Stimulated activated CD8-positive, alpha-beta memory T cell treated with anti-CD3 and anti-CD28 coated beads, Interleukin-4, amount 100 ng/mL, for 48 hours (primary cell): ENCODE data around the gene HIKESHI.
"Not testable (repeated sequence)": the region's sequence is repeated elsewhere in the genome, so short reads cannot be mapped to it uniquely, and the experiment has no call there.

Experiments used
- DNase-seq: peaks from one replicate; pipeline ENCODE4 v3.0.0-alpha.2; 2020

HIKESHI gene

DNA sequence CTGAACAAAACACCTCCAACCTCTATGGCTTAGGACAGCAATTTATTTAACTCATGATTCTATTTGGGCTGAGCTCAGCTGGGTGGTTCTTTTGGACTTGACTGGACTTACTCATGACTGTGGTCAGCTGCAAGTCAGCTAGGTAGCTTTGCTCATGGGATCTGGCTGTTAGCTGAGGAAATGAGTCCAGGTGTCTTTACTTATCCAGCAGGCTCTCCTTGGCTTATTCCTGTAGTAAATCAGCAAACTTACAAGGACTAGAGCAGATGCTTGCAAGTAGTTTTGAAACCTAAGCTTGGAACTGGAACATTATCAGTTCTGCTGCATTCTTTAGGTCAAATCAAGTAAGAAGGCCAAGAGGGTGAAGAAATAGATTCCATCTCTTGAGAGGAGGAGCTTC is 8.0 kb upstream of the HIKESHI start:
- no peak for DNase-seq

DNA sequence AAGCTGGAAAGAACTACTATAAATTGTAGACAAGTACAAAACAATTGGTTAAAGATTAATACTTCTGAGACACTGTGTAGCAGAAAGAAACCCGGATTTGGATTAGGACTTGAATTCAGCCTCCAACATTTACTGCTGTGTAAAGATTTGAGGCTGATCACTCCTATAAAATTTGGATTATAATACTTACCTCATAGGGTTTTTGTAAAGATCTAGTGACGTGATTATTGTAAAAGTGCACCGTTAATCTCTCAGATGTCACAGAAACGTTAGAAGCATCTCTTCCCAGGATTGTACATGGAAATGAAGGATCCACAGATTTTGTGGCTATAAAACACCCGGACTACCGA is 323 bp upstream of the HIKESHI start:
- DNase-seq = no peak

DNA sequence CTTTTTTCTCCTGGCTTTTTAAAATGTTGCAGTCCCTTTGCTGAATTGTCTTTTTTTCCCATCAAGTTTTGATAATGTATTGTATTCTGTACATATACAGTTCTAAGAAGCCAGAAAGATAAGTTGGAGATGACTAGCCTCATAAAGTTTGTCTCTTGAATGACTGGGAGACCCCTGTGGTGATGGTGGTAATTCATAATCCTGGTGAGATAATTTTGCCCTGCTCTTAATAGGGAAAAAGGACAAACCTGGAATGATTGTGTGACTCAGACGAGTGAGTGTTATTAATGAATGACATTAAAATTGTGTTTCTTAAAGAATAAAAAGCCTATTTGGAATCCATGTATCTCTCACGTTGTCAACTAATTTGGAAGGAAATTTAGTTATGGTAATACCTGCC is 1.2 kb downstream of the HIKESHI start:
- no peak for DNase-seq

DNA sequence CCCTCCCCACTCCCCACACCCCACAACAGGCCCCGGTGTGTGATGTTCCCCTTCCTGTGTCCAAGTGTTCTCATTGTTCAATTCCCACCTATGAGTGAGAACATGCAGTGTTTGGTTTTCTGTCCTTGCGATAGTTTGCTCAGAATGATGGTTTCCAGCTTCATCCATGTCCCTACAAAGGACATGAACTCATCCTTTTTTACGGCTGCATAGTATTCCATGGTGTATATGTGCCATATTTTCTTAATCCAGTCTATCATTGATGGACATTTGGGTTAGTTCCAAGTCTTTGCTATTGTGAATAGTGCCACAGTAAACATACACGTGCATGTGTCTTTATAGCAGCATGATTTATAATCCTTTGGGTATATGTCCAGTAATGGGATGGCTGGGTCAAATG is 6.7 kb downstream of the HIKESHI start:
- DNase-seq = not testable (repeated sequence)

DNA sequence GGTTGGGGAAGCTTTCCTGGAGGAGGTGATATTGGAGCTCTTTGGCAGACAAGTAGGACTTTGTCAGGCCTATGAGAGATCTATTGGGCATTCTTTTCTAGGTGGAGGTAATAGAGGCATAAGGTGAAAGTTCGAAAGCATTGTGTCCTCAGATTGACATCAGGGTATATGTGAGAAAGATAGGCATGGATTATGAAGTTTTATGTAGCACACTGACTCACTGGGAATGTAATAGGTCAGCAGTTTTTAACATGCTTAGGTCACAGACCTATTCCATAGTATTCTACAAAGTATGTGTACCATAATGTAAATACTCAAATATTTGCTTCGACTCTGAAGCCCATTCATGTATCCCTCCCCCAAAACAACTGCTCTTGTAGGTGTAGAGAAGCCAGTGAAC is 11.8 kb downstream of the HIKESHI start:
- DNase-seq = no peak

DNA sequence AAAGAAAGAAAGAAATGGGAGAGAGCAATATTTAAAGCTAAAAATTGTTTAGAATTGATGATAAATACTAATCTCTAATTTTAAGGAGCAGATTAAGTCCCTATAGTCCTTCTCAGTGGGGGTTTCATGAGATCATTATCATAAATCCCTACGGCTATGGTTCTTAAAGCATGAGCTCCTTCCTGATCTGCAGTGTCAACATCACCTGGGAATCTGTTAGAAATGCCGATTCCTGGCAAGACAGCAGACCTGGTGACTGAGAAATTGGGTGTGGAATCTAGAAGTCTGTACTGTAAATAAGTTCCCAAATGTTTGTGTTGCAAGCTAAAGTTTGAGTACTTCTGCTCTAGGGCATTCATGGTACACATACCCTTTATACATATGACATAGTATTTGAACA is 12.6 kb downstream of the HIKESHI start:
- no peak for DNase-seq

DNA sequence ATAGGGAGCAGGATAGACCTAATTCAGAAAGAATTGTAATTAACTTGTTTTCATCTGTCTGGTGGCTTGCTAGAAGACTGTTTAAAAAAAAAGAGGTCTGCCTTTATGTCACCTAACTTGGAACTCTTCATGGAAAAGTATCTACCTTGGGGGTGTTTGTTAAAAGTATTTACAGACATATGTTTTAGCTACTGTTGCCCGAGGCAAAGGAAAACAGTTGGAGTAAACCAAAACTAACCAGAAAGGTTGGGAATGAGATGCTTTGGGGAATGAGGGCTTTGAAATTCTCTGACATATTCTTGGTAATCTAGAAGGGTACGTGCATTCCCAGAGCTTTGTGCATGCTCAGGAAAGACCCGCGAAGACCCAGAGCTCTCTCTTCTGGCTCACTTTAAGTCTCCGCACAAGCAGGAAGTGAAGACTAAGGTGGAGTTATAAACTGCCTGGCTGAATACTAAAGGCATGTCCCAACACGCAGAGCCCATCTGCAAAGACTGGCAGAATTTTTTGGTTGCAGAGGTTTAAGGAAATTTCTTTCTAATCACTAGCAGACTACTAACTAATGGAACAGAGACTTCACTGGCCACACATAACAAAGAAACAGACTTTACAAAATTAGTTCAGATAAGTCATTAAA is 33.2 kb downstream of the HIKESHI start:
- DNase-seq = no peak

DNA sequence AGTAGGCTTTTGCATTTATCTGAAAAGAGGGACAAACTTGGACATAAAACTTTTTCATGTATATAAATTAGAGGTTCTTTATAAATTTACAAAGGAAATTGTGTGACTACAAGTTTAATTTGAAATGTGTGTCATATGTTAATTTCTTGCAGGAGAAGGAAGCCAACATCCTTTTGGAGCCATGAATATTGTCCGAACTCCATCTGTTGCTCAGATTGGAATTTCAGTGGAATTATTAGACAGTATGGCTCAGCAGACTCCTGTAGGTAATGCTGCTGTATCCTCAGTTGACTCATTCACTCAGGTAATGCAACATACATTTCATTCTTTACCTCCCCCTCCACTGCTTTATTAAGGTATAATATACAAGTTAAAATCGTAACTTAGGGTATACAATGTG is 35.2 kb downstream of the HIKESHI start:
- DNase-seq = no peak

DNA sequence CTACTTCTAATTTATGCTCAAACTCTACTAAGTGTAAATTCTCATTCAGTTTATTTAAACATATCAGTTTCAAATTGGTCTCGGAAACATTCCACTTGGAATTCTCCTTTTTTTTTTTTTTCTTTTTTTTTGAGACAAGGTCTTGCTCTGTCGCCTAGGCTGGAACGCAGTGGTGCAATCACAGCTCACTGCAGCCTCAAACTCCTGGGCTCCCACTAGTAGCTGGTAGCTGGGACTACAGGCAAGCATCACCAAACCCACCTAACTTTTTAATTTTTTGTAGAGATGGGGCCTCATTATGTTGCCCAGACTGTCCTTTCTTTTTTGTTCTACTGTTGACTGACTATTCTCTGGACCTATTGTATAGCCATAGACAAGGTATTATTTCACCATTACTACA is 39.3 kb downstream of the HIKESHI start:
- DNase-seq = no peak

DNA sequence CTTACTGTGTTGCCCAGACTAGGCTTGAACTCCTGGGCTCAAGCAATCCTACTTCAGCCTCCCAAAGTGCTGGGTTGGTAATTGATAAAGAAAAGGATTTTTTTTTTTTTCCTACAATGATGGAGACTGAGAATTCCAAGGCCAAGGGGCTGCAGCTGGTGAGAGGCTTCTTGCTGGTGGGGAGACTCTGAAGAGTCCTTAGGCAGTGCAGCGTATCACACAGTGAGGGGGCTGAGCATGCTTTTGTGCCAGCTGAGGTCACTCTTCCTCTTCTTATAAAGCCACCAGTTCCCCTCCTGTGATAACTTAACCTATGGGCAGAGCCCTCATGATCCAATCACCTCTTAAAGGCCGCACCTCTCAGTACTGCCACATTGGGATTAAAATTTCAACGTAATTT is 44.5 kb downstream of the HIKESHI start:
- no peak for DNase-seq

DNA sequence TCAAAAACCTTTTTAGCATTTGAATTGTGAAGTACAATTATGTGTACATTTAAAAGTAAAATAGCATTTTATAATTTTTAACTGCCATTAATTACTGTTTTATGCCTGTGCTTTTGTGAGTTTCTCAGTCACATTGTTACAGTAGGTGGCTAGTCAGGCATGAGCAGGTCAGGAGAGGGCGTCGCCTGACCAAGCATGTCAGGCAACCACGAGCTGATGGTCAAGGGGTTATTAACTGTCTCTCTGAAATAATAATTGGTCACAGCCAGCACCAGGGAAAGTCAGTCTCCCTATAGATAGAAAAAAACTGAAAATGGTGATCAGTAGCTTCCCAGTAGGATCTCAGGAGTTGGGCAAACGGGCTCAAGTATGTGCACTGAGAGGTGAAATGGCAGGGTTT is 53.2 kb downstream of the HIKESHI start:
- no peak for DNase-seq

DNA sequence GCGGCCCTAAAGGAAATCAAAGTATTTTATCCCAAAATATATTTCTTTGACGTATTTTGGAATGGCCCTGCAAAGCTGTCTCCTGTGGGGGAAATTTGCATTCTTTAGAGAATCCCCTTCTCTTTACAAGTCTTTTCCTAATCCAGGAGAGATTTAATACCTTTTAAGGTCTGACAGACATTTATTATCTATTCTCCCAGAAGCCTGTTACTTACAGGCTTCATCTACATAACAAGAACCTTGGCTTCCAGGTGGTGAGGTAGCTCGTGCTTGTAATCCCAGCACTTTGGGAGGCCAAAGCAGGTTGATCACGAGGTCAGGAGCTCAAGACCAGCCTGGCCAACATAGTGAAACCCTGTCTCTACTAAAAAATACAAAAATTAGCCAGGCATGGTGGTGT is 55.4 kb downstream of the HIKESHI start:
- DNase-seq = not testable (repeated sequence)

DNA sequence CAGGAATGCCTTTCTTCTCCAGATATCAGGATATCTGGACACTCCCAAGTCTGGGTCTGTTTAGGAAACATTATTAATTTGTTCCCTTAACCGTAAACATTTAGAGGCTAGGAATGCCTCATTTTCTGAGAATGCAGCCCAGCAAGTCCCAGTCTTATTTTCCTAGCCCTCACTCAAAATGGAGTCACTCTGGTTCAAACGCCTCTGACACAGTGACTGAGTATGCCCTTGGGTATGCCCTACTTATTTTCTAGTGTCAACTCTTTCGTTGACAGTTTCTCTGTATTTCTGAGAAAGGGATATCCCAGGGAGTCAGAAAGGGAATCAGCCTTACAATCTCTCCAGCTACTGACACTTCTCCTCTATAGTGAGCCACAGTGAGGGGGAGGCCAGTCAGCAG is 56.7 kb downstream of the HIKESHI start:
- no peak for DNase-seq

DNA sequence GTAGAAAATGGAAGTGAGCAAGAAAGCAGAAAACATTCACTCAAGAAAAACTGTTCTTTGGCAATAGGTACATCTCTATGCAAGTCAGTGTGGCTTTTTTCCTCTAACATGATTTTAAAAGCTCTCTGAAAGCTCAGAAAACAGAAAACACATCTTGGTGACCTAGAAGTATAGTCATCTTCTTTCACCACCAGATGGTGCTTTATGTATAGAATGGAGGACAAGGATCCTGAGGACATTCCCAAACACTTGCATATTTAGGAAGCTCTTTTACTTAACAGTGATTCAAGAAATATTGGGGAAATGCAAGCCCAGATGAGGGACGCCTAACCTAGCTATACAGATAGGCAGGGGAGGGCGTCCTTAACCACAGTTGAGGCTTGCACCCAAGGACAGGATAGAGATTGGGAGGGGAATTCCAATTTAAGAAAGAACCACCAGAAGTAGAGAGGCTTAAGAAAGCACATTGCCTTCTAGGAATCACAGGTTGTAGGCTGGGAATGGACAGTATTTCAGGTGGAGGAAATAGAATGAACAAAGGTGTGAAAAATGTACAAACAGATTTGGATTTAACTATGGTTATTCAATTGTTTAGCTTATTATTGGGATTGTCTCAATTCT is 58.8 kb downstream of the HIKESHI start:
- DNase-seq = no peak

DNA sequence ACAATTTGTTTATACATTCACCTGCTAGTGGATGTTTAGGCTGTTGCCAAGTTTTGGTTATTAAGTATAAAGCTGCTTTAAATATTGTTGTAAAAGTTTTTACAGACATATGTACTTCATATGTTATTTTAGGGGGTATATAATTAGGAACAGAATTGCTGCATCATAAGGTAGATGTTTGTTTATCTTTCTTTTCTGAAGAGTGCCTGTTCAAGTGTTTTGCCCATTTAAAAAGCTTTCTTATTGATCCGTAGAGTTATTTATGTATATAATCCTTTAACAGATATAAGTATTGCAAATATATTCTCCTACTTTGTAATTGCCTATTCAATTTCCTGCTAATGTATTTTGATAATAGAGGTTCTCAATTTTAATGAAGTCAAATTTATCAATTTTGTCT is 61.4 kb downstream of the HIKESHI start:
- DNase-seq = no peak

DNA sequence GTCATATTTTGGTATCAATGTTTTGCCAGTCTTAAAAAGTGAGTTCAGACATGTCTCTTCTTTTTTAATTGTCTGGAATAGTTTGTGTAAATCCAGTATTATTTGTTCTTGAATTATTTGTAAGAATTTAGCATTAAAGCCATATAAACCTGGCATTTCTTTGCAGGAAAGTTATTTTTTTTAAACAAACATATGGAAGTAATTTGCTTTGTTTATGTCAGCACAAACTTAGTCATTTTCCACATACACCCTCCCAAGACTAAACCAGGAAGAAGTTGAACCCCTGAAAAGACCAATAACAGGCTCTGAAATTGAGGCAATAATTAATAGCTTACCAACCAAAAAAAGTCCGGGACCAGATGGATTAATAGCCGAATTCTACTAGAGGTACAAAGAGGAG is 63.5 kb downstream of the HIKESHI start:
- no peak for DNase-seq

DNA sequence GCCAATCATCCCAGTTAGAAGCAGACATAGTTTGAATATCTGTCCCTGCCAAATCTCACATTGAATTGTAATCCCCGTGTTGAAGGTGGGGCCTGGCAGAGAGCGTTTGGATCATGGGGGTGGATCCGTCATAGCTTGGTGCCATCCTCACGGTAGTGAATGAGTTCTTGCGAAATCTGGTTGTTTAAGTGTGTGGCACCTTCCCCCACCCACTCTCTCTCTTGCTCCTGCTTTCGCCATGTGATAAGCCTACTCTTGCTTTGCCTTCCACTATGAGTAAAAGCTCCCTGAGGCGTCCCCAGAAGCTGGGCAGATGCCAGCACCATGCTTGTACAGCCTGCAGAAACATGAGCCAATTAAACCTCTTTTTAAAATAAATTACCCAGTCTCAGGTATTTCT is 67.6 kb downstream of the HIKESHI start:
- DNase-seq = no peak

DNA sequence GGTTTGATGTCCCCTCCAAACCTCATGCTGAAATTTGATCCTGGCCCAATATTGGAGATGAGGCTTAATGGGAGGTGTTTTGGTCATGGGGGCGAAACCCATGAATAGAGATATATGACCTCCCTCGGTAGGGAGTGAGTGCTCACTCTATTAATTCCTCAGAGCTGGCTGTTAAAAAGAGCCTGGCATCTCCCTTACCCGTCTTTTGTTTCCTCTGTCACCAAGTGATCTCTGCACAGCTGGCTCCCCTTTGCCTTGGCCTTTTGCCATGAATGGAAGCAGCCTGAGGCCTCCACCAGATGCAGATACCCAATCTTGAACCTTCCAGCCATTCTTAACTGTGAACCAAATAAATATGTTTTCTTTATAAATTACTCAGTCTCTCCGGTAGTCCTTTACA is 68.1 kb downstream of the HIKESHI start:
- DNase-seq = no peak

DNA sequence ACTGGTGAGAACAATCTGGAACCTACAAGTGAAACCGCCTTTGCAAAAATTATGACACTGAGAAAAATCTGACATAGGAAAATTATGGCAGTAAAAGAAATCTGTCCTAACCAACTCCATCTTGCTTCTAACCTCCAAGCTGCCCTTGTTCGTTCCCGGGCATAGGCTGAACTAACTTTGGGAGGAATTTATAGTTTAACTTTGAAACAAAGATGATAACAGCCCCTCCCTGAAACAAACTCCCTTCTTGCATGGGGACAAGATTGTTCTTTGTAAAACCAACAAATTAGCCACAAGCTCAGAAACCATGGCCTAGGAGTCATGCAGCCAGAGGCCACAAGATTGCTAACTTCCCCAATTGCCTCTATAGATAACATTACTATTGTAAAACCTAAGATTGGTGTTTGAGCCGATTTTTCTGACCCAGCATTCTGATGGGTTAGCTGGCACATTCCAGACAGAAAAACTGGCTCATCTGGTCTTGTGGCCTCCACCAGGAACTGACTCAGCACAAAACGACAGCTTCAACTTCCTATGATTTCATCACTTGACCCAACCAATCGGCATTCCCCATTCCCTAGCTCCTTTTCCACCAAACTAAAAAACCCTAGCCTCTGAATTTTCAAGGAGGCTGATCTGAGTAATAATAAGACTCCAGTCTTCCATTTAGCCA is 69.0 kb downstream of the HIKESHI start:
- DNase-seq = no peak

DNA sequence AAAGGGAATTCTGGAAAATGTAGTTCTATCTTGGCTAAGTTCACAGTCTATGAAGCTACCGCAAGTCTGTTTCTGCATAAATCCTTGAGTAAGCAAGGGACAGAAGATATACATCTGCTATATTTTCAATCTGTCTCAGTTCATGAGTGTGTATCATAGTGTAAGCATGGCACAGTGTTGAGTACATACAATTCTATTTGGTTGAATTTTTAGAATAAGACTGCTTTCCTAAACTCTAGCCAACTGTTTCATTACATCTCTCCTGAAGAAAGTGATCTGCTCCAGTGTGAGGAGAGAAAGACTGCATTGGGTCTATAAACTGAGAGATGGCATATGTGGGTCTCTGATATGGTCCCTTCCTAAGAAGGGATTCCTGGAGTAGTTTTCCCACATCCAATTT is 70.0 kb downstream of the HIKESHI start:
- no peak for DNase-seq

DNA sequence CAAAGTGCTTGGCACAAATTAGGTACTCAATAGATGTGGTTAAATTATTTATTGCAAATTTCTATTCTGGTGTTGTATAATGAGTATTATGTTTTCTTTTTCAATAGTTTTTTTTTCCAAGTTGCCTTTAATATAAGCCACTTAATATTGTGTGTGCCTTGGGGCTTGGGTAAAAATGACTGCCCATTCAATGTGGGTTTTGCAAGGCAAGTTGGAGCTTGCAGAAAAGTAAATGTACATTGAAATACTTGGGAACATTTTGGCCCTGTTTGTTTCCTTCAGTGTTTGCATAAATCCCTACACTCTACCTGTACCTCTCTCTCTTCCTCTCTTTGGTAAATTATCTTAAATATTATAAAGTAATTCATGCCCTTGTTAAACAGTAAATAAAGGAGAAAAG is 70.5 kb downstream of the HIKESHI start:
- DNase-seq = no peak

DNA sequence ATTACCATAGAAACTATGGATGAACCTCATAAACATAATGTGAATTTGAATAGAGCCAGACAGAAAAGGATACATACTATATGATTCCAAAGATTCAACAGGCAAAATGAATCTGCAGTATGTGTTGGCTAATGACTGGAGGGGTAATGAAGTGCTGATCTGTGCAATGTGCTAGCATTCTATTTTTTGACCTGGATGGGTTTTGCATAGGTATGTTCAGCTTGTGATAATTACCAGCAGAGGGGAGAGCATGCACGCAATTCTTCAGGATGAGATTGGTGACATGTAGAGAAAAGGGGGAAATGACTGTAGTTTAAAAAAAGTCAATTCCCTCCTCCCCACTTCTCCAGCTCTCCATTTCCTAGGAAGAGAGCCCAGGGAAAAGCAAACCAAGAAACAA is 72.0 kb downstream of the HIKESHI start:
- DNase-seq = no peak

DNA sequence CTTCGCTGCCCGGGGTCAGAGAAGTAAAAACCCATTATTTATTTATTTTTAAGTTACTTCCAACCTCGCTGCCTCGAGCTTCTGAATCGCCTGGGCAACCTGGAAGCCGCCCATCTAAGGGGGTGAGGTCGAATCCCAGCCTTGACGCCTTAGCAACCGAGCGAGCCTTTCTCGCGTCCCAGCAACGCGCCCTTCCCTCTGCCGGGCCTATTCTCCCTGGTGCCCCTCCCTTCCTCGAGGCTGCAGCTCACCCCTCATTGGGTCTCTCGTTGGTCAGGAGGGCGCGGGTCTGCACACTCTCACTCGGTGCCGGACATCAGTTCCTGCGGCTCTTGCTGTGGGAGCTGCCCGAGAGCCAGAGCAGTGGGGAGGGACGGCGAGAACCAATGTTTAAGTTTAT is 72.5 kb downstream of the HIKESHI start, which contains the start of gene CCDC81:
CCDC81 (plus strand) TSS at position 302 of the 400 bp plus-strand sequence. CDS start 277 bp downstream, outside the sequence.
- no peak for DNase-seq

DNA sequence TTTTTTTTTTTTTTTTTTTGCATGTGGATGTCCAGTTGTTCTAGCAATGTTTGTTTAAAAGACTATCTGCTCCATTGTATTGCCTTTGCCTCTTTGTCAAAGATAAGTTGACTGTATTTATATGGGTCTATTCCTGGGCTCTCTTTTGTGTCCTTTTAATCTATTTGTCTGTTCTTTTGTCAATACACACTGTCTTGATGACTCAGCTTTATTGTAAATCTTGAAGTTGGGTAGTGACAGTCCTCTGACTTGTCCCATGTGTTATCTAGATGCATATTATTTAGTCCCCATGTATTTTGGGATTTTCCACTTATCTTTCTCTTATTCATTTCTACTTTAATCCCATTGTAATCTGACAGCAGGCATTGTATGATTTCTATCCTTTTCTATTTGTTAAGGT is 75.9 kb downstream of the HIKESHI start:
- DNase-seq = no peak
